NCI-H187 treated with DMSO at 0.1 percent for 48 hours (cell line): ENCODE data around the gene AKT1S1.
"Not testable (repeated sequence)": the region's sequence is repeated elsewhere in the genome, so short reads cannot be mapped to it uniquely, and the experiment has no call there.

Experiments
- DNase-seq: peaks from one replicate; lab custom pipeline; 2025; lab: John Stamatoyannopoulos, UW

Gene AKT1S1

DNA sequence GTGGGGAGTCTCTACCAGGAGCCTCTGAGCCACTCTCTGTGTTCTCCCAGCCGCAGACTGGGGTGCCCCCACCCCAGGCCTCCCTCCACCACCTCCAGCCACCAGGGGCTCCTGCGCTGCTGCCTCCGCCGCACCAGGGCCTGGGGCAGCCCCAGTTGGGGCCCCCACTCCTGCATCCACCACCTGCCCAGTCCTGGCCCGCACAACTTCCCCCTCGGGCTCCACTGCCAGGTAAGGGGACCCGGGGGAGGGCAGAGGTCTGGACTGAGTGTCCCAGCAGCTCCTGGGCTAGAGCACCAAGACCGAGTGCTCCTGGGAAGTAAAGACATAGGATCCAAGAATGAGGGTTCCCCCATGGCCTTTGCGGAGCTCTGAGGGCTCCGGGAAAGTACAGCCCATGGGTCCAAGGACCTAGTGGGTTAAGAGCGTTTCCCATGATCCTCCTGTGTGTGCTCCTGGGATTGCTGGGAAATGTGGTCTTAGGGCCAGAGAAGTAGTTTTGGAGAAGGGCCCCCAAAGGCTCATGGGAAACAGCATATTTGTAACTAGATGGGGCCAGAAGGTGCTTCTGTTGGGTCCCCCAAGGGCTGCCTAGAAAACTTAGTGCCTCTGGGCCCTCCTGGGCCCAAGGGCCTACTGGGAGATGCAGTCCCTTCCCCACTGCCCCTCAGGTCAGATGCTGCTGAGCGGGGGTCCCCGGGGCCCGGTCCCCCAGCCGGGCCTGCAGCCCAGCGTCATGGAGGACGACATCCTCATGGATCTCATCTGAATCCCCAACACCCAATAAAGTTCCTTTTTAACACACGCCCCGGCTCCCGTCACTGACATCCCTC lies 40.8 kb downstream of the AKT1S1 start:
- no peak for DNase-seq

DNA sequence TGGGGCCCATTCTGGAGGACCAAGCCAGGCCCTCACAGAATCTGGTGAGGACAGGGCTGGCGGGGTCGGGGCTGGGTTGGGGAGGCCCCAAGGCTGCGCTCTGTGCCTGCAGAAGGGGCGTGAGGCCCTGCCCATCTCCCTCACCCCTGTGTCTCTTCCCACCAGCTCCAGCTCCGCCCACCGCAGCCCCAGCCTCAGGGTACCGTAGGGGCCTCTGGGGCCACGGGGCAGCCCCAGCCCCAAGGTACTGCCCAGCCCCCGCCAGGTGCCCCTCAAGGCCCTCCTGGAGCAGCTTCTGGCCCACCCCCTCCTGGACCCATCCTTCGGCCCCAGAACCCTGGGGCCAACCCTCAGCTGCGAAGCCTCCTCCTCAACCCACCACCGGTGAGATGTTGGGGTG lies 41.6 kb downstream of the AKT1S1 start:
- no peak for DNase-seq

DNA sequence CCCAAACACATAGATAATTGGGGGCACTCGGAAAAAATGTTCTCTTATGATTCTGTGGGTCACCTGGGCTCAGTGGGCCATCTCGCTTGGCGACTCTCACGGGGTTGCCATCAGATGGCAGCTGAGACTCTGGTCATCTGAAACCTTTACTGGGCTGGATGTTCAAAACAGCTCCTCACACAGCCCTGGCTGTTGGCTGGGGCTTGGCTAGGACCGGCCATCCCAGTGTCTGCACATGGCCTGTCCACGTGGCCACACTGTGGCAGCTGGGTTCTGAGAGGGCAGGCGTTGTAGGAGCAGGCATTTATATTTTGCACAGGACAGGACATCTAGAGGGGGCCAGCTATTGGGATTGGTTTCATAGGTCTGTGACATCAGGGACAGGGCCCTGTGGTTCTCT lies 43.6 kb downstream of the AKT1S1 start:
- DNase-seq = no peak

DNA sequence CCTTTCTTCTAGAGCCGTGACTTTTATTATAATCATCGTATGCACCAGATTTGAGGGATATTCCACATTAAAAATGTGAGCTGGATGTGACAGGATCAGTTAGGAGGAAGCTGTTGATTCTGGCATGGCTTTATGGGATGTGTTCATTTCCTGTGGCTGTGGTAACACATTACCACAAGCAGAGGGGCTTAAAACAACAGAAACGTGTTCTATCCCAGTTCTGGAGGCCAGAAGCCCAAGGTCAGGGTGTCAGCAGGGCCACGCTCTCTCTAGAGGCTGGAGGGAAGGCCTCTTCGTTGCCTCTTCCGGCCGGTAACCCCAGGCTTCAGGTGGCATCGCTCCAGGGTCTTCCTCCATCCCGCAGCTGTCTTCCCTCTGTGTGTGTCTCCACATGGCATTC lies 44.6 kb downstream of the AKT1S1 start:
- no peak for DNase-seq

DNA sequence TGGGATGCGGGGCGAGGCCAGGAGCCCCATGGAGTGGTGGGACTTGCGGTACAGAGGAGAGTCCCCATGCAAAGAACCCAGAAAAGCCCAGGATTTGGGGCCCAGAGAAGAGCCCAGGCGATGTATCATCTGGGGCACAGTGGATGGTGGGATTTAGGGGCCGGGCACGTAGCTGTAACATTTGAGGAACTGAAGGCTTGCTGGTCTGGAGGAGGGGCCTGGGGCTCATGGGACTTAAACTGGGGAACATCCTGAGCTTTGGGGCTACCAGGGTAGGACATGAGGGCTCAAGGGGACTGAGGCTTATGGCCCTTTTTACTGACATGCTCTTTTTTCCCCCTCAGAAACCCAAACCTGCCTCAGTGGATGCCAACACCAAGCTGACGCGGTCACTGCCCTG lies 45.6 kb downstream of the AKT1S1 start:
- no peak for DNase-seq

DNA sequence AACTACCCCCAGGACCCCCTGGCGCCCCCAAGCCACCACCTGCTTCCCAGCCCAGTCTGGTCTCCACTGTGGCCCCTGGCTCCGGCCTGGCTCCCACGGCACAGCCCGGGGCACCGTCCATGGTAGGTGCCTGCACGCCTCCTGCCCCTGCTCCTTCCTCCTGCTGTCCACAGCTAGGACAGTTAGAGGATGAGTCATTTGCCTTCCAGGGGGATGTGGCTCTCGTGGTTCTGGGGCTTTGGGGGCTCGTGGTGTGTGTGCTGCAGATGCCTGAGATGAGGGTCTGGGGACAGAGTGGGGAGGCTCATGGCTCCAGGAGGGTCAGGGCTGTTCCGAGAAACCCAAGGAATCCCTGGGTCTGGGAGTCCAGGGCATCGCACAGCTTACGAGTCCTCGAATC lies 46.4 kb downstream of the AKT1S1 start:
- DNase-seq = no peak

DNA sequence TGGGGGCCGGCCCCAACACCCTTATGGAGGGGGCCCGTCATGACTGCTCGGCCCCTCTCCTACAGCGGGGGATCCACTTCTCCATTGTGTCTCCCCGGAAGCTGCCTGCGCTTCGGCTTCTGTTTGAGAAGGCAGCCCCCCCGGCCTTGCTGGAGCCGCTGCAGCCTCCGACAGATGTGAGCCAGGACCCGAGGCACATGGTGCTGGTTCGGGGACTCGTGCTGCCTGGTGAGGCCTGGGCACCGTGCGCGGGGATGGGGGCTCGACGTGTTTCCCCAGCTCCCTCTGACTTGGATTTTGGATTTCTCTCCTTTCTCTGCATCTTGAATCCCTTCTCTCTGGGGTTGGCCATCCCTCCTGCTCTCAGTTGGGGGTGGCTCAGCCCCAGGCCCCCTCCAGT lies 47.4 kb downstream of the AKT1S1 start:
- DNase-seq = no peak

DNA sequence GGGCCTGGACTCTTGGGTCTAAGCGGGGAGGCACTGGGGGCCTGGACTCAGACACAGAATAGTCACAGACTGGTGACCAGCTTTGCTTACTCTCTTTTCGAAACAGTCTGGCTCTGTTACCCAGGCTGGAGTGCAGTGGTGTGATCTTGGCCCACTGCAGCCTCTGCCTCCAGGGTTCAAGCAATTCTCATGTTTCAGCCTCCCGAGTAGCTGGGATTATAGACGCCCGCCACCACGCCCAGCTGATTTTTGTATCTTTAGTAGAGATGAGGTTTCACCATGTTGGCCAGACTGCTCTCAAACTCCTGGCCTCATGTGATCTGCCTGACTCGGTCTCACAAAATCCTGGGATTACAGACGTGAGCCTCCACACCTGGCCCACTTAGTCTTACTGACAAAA lies 48.0 kb downstream of the AKT1S1 start:
- no peak for DNase-seq

DNA sequence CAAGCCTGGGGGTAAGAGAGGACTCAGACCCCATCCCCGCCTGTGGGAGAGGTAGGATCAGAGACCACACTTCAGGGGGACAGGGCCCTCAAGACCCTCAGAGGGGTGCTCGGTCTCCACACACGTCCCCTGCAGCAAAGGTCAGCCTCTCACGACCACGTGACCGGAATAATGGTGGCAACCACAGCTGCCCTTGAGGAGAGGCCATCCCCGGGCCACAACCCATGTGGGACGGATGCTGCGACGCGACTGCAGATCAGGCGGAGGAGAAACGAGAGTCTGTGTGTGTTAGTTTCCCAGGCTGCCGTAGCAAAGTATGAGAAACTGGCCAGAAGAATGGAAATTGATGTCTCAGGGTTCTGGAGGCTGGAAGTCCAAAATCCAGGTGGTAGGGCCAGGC lies 50.1 kb downstream of the AKT1S1 start:
- no peak for DNase-seq

DNA sequence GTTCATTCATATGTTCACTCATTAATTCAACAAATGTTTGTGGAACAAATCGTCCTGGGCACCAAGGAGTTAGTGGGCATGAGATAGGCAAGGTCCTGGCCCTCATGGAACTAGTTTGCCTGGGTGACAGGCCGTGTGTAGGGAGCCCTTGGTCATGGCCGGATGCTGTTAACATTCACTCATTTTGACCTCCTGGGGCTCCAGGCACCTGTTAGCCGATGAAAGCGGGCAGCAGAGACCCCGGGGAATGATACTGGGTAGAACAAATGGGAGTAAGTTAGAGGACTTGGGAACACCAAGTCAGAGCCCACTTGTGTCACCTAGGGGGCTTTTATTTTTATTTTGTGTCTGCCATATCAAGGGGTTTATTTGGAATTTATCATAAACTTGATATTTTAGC lies 52.5 kb downstream of the AKT1S1 start:
- no peak for DNase-seq

DNA sequence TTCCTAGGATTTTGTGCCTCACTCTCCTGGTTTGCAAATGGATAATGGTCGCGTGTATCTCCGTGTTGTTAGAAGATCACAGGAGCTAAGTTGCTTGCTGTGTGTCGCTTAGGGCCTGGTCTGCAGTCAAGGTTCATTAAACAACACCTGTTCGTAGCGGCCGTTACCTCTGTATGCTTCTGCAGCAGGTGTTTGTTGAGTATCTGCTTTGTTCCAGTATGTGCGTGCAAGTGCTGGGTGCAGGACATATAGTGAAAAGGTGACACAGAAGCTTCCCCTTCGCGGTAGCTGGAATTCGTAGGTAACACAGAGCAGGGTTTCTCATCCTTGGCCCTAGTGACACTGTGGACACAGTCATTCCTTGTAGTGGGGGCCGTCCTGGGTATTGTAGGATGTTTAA lies 53.7 kb downstream of the AKT1S1 start:
- DNase-seq = peak; percentile 84

DNA sequence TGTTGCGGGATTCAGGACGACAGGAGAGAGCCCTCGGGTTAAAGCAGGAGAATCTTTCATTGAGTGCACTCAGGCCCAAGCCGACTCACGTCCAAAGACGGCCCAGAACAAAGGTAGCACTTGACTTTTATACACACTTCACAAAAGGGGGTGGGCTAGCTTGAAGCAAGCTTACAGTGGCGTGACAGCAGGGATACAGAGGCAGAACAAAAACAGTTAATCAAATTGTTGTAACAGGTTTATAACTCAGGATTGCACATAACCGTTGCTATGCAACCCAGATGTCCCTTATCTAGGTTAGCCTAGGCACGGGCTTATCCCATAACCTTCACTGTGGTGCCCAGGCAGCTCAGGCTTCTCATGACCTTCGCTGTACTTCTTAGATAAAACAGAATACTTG lies 57.0 kb downstream of the AKT1S1 start:
- DNase-seq = peak; percentile 76

DNA sequence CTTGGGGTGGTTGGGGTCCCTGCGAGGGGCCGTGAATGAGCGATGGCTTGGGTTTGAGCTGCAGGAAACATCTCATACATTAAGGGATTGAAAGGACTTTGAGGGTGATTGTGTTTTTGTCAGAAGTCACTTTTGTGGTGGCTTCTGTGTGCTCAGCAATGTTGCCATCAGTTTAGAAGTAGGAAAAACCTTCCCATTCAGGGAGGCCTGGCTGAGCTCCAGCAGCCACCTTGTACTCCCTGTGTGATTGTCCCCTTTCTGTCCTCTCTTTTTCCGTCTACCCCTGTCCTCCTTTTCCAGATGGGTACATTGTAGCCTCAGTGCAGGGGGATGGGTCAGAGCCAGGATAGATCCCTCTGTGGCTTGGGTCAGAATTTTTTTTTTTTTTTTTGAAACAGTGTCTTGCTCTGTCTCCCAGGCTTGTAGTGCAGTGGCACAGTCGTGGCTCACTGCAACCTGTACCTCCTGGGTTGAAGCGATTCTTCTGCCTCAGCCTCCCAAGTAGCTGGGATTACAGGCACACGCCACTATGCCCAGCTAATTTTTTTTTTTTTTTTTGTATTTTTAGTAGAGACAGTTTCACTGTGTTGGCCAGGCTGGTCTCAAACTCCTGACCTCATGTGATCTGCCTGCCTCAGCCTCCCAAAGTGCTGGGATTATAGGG lies 57.6 kb downstream of the AKT1S1 start:
- DNase-seq = not testable (repeated sequence)
